ENCODE results near the gene ARG2. TPM values are rescaled to one million over a fixed set of nuclear protein-coding genes. Genes with fewer than 3 reads are reported as not detected.
A peak's percentile ranks its signal among the peaks of the same experiment; 100 is the strongest.

ARG2 gene
- total and polyA plus RNA-seq, 10 of the 15 experiments (the other 5 are each of a cell fraction or from before 2014, with no cell fraction given) = 0.48 to 7.8 (median 1.1) TPM

GRCh38 chr14:67599698-67600561 lies 19.8 kb upstream of the ARG2 start, which contains the start of gene PIGH (continued):
- TF ChIP-seq CEBPZ (IDR thresholded peaks at IDR 0.05; ENCODE audit: low read depth, low read length) = no peak
- TF ChIP-seq, protein P1, sequence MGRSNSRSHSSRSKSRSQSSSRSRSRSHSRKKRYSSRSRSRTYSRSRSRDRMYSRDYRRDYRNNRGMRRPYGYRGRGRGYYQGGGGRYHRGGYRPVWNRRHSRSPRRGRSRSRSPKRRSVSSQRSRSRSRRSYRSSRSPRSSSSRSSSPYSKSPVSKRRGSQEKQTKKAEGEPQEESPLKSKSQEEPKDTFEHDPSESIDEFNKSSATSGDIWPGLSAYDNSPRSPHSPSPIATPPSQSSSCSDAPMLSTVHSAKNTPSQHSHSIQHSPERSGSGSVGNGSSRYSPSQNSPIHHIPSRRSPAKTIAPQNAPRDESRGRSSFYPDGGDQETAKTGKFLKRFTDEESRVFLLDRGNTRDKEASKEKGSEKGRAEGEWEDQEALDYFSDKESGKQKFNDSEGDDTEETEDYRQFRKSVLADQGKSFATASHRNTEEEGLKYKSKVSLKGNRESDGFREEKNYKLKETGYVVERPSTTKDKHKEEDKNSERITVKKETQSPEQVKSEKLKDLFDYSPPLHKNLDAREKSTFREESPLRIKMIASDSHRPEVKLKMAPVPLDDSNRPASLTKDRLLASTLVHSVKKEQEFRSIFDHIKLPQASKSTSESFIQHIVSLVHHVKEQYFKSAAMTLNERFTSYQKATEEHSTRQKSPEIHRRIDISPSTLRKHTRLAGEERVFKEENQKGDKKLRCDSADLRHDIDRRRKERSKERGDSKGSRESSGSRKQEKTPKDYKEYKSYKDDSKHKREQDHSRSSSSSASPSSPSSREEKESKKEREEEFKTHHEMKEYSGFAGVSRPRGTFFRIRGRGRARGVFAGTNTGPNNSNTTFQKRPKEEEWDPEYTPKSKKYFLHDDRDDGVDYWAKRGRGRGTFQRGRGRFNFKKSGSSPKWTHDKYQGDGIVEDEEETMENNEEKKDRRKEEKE (IDR thresholded peaks at IDR 0.05) = no peak
- TF ChIP-seq MEF2A (IDR thresholded peaks at IDR 0.05; ENCODE audit: insufficient read depth, low read depth, low read length) = no peak
- peak; percentile 72 for TF ChIP-seq REST (IDR thresholded peaks at IDR 0.05; ENCODE audit: low read depth, low read length)
- TF ChIP-seq CHD1 (IDR thresholded peaks at IDR 0.05; ENCODE audit: low read depth, low read length) = no peak
- 0 out of 2 replicates have a peak, but pooled peaks have one; percentile 15 for TF ChIP-seq CBFB (IDR thresholded peaks at IDR 0.05; ENCODE audit: low read depth)
- TF ChIP-seq NR2C1 (IDR thresholded peaks at IDR 0.05) = no peak
- TF ChIP-seq ZNF207 (IDR thresholded peaks at IDR 0.05; ENCODE audit: borderline replicate concordance) = peak; percentile 34; the same call in 1 of the 2 replicates
- peak; percentile 85 for TF ChIP-seq POLR2A (IDR thresholded peaks at IDR 0.05; ENCODE audit: low read depth, low read length)
- TF ChIP-seq NFIC (IDR thresholded peaks at IDR 0.05; ENCODE audit: low read depth, low read length) = no peak
- TF ChIP-seq RELB (IDR thresholded peaks at IDR 0.05; ENCODE audit: low read depth) = peak; percentile 48
- no peak for TF ChIP-seq NFYB (IDR thresholded peaks at IDR 0.05; ENCODE audit: insufficient read depth, low read depth, low read length)
- TF ChIP-seq, protein P2, sequence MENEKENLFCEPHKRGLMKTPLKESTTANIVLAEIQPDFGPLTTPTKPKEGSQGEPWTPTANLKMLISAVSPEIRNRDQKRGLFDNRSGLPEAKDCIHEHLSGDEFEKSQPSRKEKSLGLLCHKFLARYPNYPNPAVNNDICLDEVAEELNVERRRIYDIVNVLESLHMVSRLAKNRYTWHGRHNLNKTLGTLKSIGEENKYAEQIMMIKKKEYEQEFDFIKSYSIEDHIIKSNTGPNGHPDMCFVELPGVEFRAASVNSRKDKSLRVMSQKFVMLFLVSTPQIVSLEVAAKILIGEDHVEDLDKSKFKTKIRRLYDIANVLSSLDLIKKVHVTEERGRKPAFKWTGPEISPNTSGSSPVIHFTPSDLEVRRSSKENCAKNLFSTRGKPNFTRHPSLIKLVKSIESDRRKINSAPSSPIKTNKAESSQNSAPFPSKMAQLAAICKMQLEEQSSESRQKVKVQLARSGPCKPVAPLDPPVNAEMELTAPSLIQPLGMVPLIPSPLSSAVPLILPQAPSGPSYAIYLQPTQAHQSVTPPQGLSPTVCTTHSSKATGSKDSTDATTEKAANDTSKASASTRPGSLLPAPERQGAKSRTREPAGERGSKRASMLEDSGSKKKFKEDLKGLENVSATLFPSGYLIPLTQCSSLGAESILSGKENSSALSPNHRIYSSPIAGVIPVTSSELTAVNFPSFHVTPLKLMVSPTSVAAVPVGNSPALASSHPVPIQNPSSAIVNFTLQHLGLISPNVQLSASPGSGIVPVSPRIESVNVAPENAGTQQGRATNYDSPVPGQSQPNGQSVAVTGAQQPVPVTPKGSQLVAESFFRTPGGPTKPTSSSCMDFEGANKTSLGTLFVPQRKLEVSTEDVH (IDR thresholded peaks at IDR 0.05; ENCODE audit: low read depth, partially characterized antibody) = no peak
